ENCODE data around the gene PEF1. TPM values are rescaled to one million over a fixed set of nuclear protein-coding genes. Genes with fewer than 3 reads are reported as not detected.

The PEF1 gene
- total and polyA plus RNA-seq, 5 experiments from 2014 or later = 35.3 to 87.3 (median 60.6) TPM

GRCh38 chr1:31679091-31679490, 34.4 kb upstream of the PEF1 start:
- H3K27ac Mint-ChIP-seq = no peak overlapping the region
- no peaks in the 10 kb centered on the region for H3K4me1 Mint-ChIP-seq
- peaks cover 0 to 13% (median 4%) of the 10 kb centered on the region in 5 donors for H3K27me3 Mint-ChIP-seq
- no peak overlapping the region for H3K4me3 Mint-ChIP-seq
- POLR2A ChIA-PET = no interaction called here
- H3K36me3 Mint-ChIP-seq = no peaks in the 10 kb centered on the region
- ATAC-seq = no peak
- no peaks in the 10 kb centered on the region for H3K9me3 Mint-ChIP-seq
- no peak for DNase-seq

- Mint-ChIP-seq H3K36me3 (no peaks in the 10 kb centered on the region), H3K27me3 (peaks cover 0 to 13% (median 4%) of the 10 kb centered on the region in 5 donors), H3K4me3 (no peak overlapping the region), H3K4me1 (no peaks in the 10 kb centered on the region), H3K9me3 (no peaks in the 10 kb centered on the region), H3K27ac (no peak overlapping the region)
- POLR2A ChIA-PET = no interaction called here
- DNase-seq (no peak), ATAC-seq (no peak)
Observed at GRCh38 chr1:31678681-31679080, 34.0 kb upstream of the PEF1 start.

DNA sequence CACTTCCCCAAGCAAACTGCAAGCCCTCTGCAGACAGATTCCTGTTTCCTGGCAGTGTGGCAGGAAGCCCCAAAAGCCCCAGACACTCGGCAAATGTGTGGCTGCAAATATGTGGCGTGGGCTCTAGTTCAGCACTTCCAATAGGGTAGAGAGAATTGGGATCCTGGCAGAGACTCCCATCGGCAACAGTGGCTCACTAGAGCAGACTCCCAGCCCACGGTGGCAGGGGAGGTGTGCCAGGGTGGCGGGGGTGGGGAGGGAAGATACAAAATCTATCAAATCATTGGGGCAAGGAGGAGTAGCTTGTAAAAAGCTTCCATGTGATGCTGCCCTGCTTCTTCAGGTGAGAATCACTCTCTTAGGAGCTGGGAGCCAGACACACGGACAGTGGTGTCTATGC, 33.3 kb upstream of the PEF1 start:
- Mint-ChIP-seq H3K36me3 (no peaks in the 10 kb centered on the region), H3K9me3 (no peaks in the 10 kb centered on the region), H3K27me3 (peaks cover 0 to 13% (median 4%) of the 10 kb centered on the region in 5 donors), H3K4me3 (no peak overlapping the region), H3K27ac (no peak overlapping the region), H3K4me1 (no peaks in the 10 kb centered on the region)
- POLR2A ChIA-PET = no interaction called here
- DNase-seq (no peak), ATAC-seq (no peak)

GRCh38 chr1:31677401-31677800, 32.7 kb upstream of the PEF1 start:
- DNase-seq (no peak), ATAC-seq (no peak)
- POLR2A ChIA-PET = no interaction called here
- Mint-ChIP-seq H3K27ac (no peak overlapping the region), H3K4me1 (no peaks in the 10 kb centered on the region), H3K36me3 (no peaks in the 10 kb centered on the region), H3K27me3 (peaks cover 0 to 13% (median 4%) of the 10 kb centered on the region in 5 donors), H3K9me3 (no peaks in the 10 kb centered on the region), H3K4me3 (no peak overlapping the region)

DNA sequence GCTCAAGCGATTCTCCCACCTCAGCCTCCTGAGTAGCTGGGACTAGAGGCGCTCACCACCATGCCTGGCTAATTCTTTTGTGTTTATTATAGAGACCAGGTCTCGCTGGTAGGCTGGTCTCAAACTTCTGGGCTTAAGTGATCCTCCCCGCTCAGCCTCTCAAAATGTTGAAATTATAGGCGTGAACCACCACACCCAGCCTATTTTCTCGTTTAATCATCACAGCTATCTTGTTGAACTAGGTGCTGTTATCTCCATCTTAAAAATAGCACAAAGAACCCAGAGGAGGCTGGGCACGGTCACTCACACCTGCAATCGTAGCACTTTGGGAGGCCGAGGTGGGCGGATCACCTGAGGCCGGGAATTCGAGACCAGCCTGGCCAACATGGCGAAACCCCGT, 31.1 kb upstream of the PEF1 start:
- no peaks in the 10 kb centered on the region for H3K36me3 Mint-ChIP-seq
- POLR2A ChIA-PET = interaction anchor here (0.7 kb wide), 1 partner anchor 8 kb away, joined by 3 read pairs; no protein-coding TSS in a partner anchor
- H3K27ac Mint-ChIP-seq = no peak overlapping the region
- peaks cover 0 to 11% (median 7%) of the 10 kb centered on the region in 5 donors for H3K27me3 Mint-ChIP-seq
- H3K9me3 Mint-ChIP-seq = no peaks in the 10 kb centered on the region
- no peak overlapping the region for H3K4me3 Mint-ChIP-seq
- peaks cover 0 to 6% (median 3%) of the 10 kb centered on the region in 4 donors for H3K4me1 Mint-ChIP-seq
- DNase-seq (no peak), ATAC-seq (no peak)

- peaks cover 0 to 14% (median 9%) of the 10 kb centered on the region in 5 donors for H3K27me3 Mint-ChIP-seq
- peaks cover 3 to 9% (median 6%) of the 10 kb centered on the region in 4 donors for H3K4me1 Mint-ChIP-seq
- no peak overlapping the region for H3K4me3 Mint-ChIP-seq
- ATAC-seq = no peak
- no peak overlapping the region for H3K27ac Mint-ChIP-seq
- no peaks in the 10 kb centered on the region for H3K9me3 Mint-ChIP-seq
- DNase-seq = no peak
- H3K36me3 Mint-ChIP-seq = no peaks in the 10 kb centered on the region
- POLR2A ChIA-PET = interaction anchor here (0.7 kb wide), 1 partner anchor 8 kb away, joined by 3 read pairs; no protein-coding TSS in a partner anchor
Observed at GRCh38 chr1:31675161-31675560, 30.5 kb upstream of the PEF1 start.

GRCh38 chr1:31674626-31675025, 29.9 kb upstream of the PEF1 start:
- Mint-ChIP-seq H3K4me3 (no peak overlapping the region), H3K36me3 (no peaks in the 10 kb centered on the region), H3K4me1 (peaks cover 9 to 12% (median 10%) of the 10 kb centered on the region in 4 donors), H3K27ac (no peak overlapping the region), H3K9me3 (no peaks in the 10 kb centered on the region), H3K27me3 (peaks cover 0 to 17% (median 11%) of the 10 kb centered on the region in 5 donors)
- ATAC-seq (no peak), DNase-seq (no peak)
- POLR2A ChIA-PET = no interaction called here

GRCh38 chr1:31673433-31673832, 28.8 kb upstream of the PEF1 start:
- Mint-ChIP-seq H3K4me3 (no peak overlapping the region), H3K27me3 (peaks cover 0 to 21% (median 11%) of the 10 kb centered on the region in 5 donors), H3K36me3 (no peaks in the 10 kb centered on the region), H3K27ac (peak overlapping the region in 1 of 10 donors; percentile 28), H3K9me3 (no peaks in the 10 kb centered on the region), H3K4me1 (peaks cover 9 to 15% (median 14%) of the 10 kb centered on the region in 4 donors)
- DNase-seq (no peak), ATAC-seq (no peak)
- POLR2A ChIA-PET = no interaction called here

GRCh38 chr1:31672986-31673385, 28.3 kb upstream of the PEF1 start:
- H3K27ac Mint-ChIP-seq = no peak overlapping the region
- H3K36me3 Mint-ChIP-seq = no peaks in the 10 kb centered on the region
- no peak overlapping the region for H3K4me3 Mint-ChIP-seq
- POLR2A ChIA-PET = no interaction called here
- DNase-seq (no peak), ATAC-seq (no peak)
- peaks cover 9 to 15% (median 14%) of the 10 kb centered on the region in 4 donors for H3K4me1 Mint-ChIP-seq
- H3K27me3 Mint-ChIP-seq = peaks cover 0 to 21% (median 11%) of the 10 kb centered on the region in 5 donors
- no peaks in the 10 kb centered on the region for H3K9me3 Mint-ChIP-seq

DNA sequence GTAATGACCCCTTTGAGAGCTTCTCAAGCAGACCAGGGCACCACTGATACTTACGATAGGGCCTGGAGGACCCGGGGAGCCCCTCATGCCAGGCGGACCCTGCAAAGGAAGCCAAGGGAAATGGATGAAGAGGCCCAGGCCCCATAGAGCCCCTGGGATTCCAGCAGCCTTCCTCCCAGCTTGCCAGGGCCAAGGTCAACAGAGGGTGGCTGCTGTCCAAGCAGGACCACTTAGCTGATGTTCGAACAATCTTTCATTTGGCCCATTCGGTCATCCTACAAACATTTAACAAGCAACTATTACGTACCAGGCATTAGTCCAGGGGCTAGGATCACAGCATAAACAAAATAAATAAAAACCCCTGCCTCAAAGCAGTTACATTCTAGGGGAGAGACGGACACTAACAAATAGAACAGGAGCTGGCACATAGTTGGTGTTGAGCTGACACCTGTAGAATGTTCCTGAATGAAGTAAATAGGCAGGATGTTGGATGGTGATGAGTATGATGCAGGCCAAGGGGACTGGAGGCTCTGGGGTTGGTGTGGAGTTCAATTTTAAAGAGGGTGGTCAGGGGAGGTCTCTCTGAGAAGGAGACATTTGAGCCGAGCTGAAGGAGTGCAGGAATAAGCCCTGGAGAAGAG, 27.0 kb upstream of the PEF1 start:
- DNase-seq (no peak), ATAC-seq (no peak)
- Mint-ChIP-seq H3K27me3 (peaks cover 0 to 20% (median 9%) of the 10 kb centered on the region in 5 donors), H3K4me3 (no peak overlapping the region), H3K36me3 (no peaks in the 10 kb centered on the region), H3K27ac (no peak overlapping the region), H3K4me1 (peaks cover 9 to 15% (median 14%) of the 10 kb centered on the region in 4 donors), H3K9me3 (no peaks in the 10 kb centered on the region)
- POLR2A ChIA-PET = no interaction called here

GRCh38 chr1:31671147-31671546, 26.5 kb upstream of the PEF1 start:
- Mint-ChIP-seq H3K27me3 (peaks cover 0 to 20% (median 9%) of the 10 kb centered on the region in 5 donors), H3K27ac (no peak overlapping the region), H3K36me3 (no peaks in the 10 kb centered on the region), H3K4me3 (peak overlapping the region in 6 of 10 donors; percentile 1 to 73 (median 44)), H3K9me3 (no peaks in the 10 kb centered on the region), H3K4me1 (peaks cover 9 to 15% (median 14%) of the 10 kb centered on the region in 4 donors)
- no peak for ATAC-seq
- DNase-seq = no peak
- POLR2A ChIA-PET = no interaction called here

GRCh38 chr1:31670593-31670964, 25.9 kb upstream of the PEF1 start:
- Mint-ChIP-seq H3K4me3 (peak overlapping the region; percentile 68 to 94 (median 84)), H3K27me3 (peaks cover 0 to 19% (median 9%) of the 10 kb centered on the region in 5 donors), H3K27ac (peak overlapping the region in 3 of 10 donors; percentile 69 to 80 (median 80)), H3K4me1 (peaks cover 9 to 15% (median 14%) of the 10 kb centered on the region in 4 donors), H3K9me3 (no peaks in the 10 kb centered on the region), H3K36me3 (no peaks in the 10 kb centered on the region)
- no peak for ATAC-seq
- DNase-seq = no peak
- POLR2A ChIA-PET = no interaction called here

GRCh38 chr1:31669786-31670592, 25.3 kb upstream of the PEF1 start:
- H3K4me3 Mint-ChIP-seq = peak overlapping the region; percentile 68 to 94 (median 84)
- ATAC-seq (peak; percentile 96 to 98), DNase-seq (peak; percentile 14 to 75 (median 45))
- peaks cover 0 to 15% (median 7%) of the 10 kb centered on the region in 5 donors for H3K27me3 Mint-ChIP-seq
- no peaks in the 10 kb centered on the region for H3K36me3 Mint-ChIP-seq
- no peaks in the 10 kb centered on the region for H3K9me3 Mint-ChIP-seq
- H3K27ac Mint-ChIP-seq = peak overlapping the region in 8 of 10 donors; percentile 15 to 80 (median 72)
- POLR2A ChIA-PET = interaction anchor here (0.6 to 2.4 kb wide), 2 partner anchors 21 to 119 kb away, joined by 3 to 6 read pairs; no protein-coding TSS in a partner anchor
- H3K4me1 Mint-ChIP-seq = peaks cover 9 to 15% (median 14%) of the 10 kb centered on the region in 4 donors

All from naive thymus-derived CD8-positive, alpha-beta T cell (primary cell).